CD1c-positive myeloid dendritic cell (primary cell): Measurements from ENCODE around the gene MAD2L2.

ENCODE experiments used
- DNase-seq: peaks from one replicate; pipeline ENCODE4 v3.0.0-alpha.2; 2016; ENCODE audit errors: extremely low spot score

MAD2L2 gene

DNA sequence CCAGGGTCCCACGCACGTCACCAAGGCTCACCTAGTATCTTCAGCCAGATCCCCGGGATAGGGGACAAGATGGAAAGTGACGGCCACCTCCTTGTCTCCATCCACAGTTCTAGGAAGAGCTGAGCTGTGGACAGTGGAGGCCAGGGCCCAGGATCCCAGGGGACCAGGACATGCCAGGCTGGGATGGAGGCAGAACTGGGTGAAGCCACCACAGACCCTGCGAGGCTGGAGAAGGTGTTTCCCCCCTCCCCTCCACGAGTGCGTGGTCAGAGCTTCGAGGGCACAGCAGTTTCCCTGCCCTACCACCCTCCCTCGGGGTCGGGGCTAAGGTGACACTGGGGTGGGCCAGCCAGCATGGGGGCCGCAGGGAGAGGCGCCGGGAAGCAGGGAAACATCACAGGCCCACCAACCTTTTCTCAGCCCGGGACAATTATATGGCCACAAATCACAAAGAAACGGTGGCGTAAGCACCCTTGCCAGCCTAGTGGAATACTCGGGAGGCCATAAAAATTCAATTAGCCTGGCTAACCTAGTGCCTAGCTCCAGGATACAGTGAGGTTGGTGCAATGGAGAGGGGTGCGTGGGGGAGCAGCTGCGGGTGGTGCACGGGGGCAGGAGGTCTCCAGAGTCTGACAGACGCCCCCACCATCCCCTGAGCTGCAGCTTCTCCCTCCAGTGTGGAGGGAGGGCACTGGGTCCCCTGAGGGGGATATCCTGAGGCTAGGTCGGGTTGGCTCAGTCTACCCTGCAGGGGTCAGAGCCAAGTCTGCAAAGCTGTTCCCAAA is 23.9 kb upstream of the MAD2L2 start:
- no peak for DNase-seq

DNA sequence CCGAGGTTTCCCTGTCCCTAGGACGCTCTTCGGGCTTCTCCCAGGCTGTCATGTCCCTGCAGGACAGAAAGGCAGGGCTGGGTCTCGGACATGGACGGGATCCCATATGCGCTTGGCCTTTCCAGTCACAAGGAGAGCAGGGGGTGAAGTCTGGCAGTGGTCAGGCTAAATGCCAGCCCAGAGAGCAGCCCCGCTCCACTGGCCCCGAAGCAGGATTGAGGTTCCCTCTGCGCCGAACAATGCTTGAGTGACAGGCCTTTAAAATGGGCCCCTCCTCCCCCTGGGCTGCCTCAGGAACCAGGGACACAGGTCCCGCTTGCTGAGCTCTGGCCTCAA is 23.2 kb upstream of the MAD2L2 start:
- no peak for DNase-seq

DNA sequence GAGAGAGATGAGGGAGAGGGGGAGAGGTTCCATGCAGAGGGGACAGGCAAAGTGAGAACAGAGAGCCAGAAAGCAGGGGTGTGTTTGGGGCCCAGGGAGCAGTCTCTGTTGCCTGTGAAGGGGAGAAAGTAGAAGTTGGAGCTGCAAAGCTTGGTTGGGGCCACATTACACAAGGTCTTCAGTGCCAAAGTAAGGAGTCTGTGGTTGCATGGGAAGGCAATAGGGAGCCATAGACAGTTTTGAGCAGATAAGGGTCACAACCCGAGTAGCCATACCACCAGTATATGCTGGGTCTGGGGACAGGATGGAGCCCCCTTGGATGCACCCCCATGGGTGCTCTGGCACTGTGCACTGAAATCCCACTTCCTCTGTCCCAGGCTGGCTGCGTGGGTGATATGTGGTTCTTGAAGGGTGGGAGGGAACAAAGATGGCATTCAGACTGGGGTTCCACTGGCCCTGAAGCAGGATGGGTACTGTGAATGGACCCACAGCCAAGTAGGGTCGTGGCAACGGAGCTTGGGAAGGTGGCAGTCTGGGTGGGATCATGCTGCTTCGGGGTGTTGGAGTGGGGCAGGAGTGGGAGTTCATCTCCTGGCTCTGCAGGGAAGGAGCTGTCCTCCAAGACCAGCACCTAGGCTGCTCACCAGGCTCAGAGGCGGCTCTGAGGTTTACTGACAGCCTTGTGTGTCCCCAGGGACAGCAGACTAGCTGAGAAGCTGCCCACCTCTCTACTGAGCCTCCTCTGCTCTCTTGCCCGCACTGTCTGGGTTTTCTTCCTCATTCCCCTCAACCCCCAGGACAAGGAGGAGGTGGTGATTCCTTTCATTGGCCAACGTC is 22.6 kb upstream of the MAD2L2 start:
- no peak for DNase-seq

DNA sequence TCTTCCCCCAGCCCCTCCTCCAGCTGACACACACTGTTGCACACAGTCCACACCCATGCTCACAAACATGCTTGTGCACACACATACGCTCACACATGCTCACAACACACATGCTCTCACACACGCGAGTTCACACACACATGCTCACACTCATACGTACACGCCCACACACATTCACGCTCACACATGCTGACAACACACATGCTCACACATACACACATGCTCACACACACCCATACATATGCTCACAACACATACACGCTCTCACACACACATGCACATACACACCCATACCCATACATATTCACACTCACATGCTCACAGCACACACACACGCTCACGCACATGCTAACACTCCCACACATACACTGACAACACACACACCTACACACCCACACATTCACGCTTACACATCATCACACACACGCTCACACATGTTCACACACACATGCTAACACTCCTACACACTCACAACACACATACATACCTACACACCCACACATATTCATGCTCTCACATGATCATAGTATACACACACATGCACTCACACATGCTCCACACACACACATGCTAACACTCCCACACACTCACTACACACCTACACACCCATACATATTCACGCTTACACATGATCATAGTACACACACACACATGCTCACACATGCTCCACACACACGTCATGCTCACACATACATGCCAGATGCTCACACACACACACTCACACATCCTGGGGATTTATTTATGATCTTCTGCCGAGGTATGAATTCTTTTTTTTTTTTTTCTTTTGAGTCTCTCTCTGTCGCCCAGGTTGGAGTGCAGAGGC is 21.2 kb upstream of the MAD2L2 start:
- DNase-seq = no peak

DNA sequence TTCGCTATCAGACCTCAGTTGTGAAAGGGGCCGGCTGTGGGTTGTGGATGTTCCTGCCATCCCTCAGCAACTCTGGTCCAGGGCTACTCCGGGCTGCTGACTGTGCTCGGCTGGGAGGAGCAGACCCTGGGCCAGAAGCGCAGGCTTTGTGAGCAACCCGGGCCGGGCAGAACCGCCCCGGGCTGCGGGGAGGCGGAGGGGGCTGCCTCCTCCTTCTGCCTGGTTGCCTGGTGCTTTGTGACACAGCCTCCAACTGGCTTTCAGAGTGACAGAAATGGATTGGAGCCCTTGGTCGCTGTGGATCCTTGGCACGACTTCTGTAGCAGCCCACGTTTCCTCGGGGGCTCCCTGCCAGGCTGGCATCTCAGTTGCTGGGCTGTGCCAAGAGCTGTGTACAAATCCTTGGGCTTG is 20.6 kb upstream of the MAD2L2 start:
- no peak for DNase-seq

DNA sequence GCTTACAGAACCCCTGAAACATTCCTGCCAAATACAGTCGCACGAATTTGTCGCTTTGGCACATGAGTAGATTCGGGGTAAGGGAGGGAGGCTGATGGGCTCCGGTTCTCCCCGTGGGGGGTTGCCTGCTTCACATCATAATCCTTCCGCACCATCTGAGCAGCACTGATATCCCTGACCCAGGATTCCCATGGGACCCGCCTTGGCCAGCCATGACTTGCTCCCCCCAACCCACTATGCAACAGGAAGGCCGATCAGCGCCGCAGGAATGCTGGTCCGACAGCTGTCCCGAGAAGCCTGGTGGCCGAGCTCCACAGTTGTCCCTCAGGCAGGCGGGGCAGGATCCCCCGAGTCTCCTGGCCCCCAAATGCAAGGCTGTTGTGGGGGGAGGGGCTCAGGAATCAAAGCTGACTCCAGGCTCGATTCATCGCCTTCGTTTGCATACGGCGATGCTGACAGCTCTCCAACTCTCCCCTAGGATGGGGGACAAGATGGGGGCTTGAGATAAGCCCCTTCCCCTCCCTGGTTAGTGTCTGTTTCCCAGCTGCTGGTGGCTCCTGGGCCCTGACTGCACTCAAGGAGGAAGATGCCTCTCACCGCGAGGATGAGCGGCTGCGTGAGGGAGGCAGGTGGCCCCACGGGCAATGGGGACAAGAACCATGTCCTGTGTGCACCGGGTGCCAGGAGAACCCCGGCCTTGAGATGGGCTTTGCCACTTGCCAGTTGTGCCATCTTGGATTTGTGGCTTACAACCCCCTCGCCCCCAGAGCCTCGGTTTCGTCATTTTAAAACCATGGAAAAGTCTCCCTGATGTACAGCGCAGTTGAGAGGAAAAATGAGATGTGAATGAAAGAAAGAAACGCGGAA is 19.9 kb upstream of the MAD2L2 start:
- DNase-seq = no peak

DNA sequence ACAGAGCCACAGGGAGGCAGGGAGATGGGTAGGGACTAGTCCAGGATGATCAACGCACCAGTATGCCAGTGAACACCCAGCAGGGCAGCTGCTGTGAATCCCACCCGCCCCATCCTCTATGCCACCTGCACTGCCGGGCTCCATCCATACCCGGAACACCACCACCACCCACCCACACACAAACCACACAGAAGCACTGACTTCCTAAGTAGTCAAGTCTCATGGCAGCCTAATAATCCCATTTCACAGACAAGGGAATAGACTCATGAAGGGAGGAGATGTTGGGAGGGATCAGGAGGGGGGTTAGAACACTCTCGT is 16.9 kb upstream of the MAD2L2 start:
- no peak for DNase-seq

DNA sequence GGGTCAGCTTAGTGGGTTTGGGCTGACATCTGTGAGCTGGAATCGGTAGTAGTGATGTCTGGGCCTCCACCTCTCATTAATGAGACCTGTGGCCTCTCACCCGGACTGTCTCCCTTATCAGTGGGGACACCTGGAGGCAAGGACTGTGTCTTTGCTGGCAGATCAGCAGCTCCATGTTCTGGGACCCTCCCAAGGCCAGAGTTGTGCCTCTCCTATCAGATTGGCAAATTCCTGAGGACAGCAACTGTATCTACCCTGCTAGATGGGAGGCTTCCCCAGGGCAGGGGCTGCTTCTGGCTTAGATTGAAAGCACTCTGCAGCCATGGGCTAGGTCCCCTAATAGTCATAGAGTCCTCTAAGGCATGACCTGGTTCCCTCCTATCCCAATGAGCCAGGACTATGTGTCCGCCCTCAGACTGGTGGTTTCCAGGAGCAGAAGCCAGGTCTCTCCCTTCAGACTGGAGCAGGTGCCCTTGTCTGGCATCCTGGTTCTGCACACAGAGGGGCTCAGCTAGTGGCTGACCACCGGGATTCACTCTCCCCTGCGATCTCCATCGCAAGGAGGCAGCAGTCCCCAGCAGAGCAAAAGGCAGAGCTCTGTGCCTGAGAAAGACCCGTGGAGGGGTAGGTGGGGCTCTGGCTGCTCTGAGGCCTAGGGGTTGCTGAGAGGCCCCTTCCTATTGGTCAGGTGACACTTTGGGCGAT is 16.4 kb upstream of the MAD2L2 start:
- DNase-seq = no peak

DNA sequence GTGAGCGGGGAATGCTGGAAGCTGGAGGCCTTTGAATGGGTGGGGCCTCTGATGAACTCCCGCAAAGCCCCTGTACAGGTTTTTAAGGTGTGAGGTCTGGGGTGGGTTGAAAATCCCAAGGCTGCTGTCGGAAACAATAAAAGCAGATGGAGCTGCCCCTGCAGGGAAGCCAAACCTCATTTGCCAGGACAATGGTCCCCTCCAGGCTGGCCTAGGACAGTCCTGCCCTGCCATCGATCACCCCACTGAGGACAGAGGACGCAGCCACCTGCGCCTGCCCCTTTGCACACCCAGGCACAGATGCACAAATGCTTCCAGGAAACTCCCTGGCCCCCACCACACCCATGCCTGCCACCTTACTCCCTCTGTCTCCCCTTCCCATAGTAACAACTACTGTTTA is 14.9 kb upstream of the MAD2L2 start:
- no peak for DNase-seq

DNA sequence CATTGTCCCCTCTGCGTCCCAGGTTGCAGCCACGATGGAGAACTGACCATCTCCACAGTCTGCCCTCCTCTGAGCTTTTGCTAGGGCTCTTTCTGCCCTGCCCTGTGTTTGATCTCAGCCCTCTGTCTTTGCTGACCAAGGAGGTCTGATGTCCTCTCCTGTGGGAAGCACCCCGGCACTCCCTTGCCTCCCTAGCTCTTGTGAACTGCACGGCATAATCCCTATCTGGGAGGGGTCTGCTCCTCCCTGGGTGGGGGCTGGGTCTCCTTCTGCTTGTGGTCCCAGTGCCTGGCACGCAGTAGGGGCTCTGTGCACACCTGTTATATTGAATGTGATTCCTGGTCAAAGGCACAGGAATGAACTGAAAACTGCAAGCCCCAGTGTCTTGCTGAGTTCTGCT is 13.0 kb upstream of the MAD2L2 start:
- DNase-seq = no peak

DNA sequence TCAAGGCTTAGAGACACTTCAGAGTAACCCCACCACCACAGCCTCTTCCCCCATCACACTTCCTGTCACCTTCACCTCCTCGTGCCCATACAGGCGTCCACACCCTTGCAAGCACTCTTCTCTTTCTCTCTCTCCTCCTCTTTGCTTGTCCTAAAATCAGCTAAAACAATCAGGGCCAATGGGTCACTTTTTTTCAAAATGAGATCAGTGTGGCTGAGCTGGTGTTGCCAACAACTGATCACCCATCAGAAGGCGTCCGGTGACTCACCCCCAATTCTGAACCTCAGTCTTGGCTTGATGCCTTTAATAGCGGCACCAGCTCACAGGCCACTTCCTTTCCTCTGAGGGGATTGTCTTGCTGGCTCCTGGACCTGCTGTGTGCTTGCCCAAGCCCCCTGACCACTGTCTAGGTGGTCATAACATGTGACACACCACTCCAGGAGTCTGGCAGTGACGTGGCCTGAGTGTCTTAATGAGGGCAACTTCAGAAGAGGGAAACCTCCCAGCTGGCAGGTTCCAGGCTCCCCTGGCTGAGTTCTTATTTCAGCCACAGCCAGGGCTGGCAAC is 12.2 kb upstream of the MAD2L2 start:
- DNase-seq = peak; percentile 71

DNA sequence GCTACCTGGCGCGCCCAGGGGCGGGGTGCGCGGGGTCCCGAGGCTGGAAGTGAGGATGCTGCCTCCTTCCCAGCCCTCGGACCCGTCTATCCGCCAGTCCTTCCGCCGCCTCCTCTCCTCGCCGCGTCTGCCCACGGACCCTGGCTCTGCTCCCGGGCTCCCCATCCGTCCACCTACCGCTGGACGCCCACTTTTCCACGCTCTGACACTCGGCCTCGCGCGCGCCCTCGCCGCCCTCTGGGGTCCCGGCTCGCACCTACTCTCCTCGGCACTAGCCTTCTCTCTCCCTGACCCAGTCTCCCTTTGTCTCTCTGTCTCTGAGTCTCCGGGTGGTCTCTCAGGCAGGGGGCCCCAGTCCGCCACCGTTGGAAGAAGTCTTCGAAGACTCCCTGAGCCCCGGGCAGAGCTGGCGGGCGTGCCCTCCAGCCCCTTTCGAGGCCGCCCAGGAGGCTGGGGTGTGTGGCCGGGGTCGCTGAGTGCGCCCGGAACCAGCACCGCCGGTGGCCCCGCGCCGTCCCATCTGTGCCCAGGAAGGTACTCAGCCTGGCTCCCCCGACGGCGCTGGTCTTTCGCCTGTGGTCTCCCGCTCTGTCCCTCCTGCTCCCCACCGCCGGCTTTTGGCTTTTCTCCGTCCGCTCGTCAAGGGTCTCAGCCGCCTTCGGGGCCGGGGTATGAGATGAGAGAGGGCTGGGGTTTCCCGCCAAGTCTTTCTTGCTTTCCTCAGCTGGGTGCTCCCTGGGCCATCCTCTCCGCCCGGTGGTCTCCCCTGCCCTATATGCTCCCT is 11.2 kb upstream of the MAD2L2 start:
- DNase-seq = no peak

DNA sequence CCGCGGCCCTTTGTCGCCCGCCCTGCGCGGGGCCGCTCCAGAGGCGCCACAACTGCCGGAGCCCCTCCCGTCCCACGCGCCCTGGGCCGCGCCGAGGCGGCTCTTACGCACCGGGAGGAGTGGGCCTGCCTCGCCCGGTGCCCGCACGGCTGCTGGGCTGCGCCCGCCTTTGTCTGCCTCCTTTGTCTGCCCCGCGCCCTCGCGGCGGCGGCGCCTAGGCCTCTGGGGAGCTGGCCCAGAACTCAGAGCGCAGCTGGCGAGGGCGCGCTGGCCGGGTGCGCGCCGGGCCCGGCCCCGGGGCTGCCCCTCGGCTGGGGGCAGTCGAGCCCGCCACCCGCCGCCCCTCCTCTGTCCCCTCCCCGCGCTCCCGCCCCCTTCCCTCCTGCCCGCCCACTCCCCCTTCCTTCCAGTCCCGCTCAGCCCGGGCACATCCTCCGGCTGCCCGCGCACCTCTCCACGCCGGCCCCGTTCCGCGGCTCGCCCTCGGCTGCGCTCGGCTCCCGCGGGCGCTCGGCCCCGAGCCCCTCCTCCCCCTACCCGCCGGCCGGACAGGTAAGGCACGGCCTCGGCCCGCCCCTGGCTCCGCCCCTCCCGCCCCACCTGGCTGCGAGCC is 10.5 kb upstream of the MAD2L2 start, which contains the start of gene DRAXIN:
Gene DRAXIN (plus strand): TSS at position 409 of the 613 bp plus-strand sequence. CDS start 14,549 bp downstream, outside the sequence.
- no peak for DNase-seq

DNA sequence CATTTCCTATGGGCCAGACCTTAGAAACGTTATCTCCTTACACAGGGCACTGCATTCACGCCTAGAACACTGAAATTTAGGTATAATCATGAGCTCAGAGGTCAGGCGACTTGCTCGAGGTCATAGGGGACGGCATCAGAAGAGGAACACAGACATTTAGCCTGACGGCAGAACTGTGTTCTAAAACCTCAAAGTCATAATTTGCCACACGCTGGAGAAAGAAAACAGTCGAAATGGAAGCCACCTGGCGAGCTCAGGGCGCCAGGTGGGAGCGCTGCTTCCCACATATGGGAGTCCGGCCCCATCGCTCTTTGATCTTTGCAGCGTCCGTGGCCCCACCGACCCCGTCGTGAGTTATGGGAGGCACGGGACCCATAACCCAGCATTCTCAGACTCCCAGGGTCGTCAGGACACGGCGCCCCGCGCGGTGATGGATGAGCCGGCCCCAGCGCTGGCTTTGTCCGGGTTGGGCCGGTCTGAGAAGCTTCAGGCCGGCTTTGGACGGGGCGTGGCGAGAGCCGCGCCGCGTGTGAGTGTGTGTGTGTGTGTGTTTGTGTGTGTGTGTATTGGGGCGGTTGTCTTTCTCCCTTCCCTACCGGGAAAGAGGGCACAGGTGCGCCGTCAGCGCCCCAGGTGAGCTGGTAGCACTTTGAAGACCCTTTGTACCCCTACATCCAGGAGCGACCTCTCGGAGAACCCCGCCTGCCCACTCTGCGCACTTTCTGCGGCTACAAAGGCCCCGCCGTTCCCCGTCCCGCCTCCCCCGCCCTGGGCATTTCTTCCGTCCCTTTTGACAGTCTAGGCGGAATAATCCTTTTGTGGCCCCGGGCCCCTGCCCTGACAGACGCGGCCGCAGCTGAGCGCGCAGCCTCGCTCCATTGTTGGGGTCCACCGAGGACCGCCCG is 9.7 kb upstream of the MAD2L2 start:
- peak; percentile 31 for DNase-seq

DNA sequence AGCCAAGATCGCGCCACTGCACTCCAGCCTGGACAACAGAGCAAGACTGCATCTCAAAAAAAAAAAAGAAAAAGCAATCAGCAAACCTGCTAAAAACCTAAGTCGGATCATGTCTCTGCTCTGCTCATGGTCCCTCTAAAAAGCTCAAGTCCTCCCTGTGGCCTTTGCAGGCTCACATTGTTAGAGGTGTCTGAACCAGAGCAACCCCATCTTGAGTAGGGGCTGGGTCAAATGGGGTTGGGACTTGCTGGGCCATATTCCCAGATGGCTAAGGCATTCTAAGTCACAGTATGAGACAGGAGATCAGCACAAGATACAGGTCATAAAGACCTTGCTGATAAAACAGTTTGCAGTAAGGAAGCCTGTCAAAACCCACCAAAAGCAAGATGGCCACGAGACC is 7.6 kb upstream of the MAD2L2 start:
- DNase-seq = no peak

DNA sequence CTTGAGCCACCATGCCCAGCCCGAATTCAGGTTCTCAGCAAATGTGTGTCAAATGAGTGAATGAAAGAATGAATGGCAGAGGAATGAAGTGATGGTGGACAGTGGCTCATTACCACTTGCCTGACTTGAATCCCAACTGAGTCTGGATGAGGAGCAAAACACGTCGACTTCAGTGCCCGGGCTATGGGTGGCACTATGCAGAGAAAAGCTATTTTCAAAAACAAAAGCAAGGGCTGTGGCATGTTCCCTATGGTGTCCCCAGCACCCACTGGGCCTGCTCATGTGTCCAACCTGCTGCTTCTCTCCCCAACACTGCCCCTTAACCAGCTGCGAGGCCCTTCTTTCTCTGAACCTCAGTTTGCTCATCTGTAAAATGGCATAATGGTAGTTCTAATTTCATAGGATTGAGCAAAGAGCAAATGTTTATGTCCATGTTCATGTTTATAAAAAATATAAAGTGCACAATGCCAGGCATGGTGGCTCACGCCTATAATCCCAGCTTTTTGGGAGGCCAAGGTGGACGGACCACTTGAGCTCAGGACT is 4.3 kb upstream of the MAD2L2 start:
- DNase-seq = no peak

DNA sequence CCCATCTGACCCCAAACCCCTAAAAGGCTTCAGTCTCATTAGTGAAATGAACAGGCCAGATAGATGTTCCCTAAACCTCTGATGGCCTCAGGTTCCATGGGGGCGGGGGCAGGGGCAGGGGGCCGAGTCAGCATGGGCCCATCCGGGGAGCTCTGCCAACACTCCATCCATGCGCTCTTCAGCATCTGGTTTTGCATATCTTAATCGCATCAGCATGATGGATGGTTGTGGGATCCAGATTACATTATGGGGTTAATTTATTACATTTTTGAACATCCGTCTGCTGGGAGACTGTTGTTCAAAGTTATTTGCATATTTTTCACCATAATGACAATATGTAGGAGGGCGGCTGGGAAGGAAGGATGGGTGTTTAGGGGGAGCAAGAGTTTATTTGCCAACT is 3.1 kb upstream of the MAD2L2 start:
- DNase-seq = no peak

DNA sequence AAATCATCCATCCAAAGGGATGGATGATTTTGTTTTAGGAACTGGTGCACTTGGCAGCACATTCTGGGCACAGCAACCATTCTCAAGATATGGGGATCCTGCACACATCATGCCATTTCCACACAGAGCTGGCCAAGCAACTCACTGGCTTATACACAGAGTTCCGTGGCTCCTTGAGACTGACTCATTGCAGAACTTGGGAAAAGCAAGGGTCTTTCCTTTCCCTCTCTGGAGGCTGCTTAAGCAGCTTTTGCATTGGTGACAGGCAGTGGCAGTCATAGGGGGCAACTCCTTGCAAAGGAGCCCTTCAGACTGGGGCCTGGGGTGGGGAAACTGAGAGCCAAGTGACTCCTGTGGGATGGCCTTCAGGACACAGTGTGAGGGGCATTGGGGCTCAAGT is 1.9 kb upstream of the MAD2L2 start:
- no peak for DNase-seq
